HG03571 (cell line): ENCODE measurements around the gene TRMT10C.
A peak's percentile ranks its signal among the peaks of the same experiment; 100 is the strongest.
"Not testable (repeated sequence)": the region's sequence is repeated elsewhere in the genome, so short reads cannot be mapped to it uniquely, and the experiment has no call there.

Experiments
- ATAC-seq: cut with Tn5 transposase; IDR thresholded peaks from one replicate; pipeline ENCODE4 v1.9.1; 2021; ENCODE audit not compliant: unreplicated experiment

The TRMT10C gene

DNA sequence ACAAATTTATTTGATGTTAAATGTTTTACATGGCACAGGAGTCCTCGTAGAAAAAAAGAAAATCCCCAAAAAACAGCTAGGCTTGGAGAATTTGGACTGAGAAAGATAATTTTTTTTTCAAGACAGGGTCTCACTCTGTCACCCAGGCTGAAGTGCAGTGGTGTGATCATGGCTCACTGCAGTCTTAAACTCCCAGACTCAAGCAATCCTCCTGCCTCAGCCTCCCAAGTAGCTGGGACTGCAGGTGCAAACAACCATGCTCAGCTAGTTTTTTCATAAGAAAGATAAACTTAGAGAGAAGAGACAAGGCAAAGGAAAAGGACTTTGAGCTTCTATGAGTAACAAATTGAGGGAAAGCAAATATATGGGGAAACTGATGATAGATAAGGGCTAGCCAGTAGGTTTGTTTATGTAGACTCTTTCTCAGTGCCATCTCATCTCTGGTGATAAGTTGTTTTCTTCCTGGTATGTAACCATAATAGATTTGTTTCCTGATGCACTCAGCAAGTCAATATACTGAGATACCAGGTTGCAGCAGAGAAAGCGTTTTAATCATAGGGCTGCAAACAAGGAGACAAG, 13.1 kb upstream of the TRMT10C start:
- ATAC-seq = no peak

DNA sequence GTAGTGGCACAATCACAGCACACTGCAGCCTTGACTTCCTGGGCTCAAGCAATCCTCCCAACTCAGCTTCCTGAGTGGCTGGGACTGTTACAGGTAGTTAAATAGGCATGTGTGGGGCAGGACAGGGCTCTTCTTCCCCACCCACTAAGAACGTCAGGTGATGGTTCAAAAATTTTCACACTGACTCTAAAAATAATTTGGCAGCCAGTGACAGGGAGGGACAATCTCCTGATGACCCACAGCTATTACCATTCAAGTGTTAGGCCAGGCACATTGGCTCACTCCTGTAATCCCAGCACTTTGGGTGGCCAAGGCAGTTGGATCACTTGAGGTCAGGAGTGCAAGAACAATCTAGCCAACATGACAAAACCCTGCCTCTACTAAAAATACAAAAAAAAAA, 12.2 kb upstream of the TRMT10C start:
- no peak for ATAC-seq

DNA sequence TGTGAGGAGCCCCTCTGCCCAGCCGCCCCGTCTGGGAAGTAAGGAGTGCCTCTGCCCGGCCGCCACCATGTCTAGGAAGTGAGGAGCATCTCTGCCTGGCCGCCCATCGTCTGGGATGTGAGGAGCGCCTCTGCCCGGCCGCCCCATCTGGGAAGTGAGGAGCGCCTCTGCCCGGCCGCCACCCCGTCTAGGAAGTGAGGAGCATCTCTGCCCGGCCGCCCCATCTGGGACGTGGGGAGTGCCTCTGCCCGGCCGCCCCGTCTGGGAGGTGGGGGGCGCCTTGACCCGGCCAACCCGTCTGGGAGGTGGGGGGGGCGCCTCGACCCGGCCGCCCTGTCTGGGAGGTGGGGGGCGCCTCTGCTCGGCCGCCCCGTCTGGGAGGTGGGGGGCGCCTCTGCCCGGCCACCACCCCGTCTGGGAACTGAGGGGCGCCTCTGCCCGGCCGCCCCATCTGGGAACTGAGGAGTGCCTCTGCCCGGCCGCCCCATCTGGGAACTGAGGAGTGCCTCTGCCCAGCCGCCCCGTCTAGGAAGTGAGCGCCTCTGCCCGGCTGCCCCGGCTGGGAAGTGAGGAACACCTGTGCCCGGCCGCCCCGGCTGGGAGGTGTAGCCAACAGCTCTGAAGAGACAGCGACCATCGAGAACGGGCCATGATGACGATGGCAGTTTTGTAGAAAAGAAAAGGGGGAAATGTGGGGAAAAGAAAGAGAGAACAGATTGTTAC, 10.1 kb upstream of the TRMT10C start:
- ATAC-seq = not testable (repeated sequence)

- ATAC-seq = not testable (repeated sequence)
Observed at GRCh38 chr3:101553381-101553780, 8.3 kb upstream of the TRMT10C start.

DNA sequence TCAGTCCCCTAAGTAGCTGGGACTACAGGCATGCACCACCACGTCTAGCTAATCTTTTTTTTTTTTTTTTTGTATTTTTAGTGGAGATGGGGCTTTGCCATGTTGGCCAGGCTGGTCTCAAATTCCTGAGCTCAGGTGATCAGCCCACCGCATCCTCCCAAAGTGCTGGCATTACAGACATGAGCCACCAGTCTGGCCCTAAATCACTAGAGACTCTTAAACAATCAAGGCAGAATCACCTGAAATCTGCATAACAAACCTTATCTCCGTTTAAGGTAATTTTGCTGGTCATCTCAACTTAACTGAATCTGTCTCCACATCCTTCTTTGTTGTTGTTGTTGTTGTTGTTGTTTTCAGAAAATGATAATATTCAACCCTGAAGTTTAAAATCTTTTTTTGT, 5.6 kb upstream of the TRMT10C start:
- no peak for ATAC-seq

DNA sequence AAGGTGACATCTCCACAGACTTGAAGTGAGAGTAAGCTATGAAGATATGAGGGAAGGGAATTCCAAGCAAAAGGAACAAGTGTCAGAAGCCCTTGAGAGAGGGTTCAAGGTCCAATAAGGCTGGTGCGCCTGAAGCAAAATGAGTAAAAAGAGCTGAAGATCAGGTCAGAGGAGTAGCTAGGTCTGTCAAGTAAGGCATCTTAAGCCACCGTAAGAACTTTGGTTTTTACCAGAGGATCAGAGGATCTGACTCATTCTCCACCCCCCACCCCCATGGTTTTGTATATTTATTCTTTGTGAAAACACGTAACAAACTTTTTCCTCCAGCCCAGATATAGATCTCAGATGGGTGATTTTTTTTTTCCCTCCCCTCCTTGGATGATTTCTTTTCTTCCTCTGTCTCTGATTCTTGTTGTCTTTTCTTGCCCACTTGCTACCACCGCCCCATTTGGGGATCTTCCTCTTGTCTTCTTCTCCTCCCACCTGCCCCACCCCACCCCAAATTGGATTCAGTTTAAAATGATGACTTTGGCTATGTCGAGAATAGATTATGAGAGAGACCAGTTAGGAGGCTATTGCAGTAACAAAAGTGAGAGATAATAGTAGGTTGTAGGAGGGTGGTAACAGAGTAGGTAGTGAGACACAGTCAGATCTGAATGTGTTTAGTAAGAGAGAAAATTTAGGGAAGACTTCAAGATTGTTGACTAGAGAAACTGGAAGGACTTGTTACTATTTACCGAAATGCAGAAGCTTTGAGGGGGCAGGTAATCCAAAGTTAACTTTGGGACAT, 6.1 kb downstream of the TRMT10C start:
- ATAC-seq = no peak

DNA sequence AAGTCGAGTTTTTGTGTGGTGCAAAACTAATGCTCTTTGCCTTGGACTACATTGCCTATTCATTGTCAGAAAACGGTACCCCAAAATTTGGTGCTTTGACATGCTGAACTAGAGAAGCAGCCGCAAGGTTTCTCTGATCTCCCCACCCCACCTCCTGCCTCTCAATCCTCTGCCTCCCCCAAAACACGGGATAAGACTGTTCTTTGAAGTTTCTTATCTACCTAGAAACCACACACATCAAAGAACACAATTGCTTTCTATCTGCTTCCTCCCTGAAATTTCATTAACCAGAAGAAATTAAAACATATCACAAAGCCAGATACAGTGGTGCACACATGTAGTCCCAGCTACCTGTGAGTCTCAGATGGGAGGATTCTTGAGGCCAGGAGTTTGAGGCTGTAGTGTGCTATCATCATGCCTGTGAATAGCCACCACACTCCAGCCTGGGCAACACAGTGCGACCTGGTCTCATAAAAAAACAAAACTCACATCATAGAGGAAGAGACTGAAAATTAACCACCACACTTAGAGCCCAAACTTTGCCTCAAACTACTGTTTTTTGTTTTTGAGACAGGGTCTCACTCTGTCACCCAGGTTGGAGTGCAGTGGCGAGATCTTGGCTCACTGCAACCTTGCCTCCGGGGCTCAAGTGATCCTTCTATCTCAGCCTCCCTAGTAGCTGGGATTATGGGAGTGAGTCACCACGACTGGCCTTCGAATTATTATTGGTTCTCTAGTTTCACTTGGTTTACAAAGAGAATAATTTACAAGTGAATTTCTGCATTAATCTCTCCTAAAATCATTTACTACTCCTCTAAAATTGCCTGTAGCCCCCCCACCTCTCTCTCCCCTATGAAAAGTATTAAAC, 9.6 kb downstream of the TRMT10C start:
- no peak for ATAC-seq

- peak; percentile 87 for ATAC-seq
Observed at GRCh38 chr3:101573449-101574387, 12.1 kb downstream of the TRMT10C start, which contains the start of gene PCNP. TSS of gene PCNP (plus strand) at chr3:101574180. CDS start at chr3:101574216, 36 bp downstream.

DNA sequence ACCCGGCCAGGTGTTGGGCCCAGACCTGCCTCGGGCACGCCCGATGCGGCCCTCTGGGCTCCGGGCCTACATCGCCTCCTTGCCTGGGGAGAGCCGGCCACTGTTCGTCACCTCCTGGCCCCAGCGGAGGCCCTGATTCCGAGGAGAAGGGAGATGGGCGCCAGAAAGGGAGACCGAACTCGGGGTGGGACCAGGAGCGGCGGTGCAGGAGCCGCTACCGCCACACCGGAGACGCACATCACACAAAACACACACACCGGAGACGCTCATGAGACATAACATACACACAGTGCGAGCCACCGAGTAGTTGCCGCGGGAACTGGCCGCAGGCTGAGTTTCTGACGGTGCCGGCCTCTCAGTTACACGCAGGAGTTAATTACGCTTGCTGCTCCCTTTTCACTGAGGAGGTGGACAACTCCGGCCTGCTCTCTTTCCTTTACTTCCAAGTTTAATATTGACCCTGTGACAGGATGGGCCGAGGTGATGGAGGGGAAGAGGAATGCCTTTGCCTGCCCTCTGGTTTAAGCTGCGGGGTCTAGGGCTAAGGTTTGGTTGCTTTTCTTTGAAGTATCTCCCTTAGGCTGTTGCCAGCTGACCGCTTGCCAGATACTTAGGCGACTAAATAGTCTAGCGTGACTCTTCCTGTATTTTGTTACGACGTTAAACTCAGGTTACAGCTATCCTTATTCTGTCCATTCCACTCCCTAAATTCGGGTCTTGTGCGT, 12.9 kb downstream of the TRMT10C start:
- peak; percentile 35 for ATAC-seq

DNA sequence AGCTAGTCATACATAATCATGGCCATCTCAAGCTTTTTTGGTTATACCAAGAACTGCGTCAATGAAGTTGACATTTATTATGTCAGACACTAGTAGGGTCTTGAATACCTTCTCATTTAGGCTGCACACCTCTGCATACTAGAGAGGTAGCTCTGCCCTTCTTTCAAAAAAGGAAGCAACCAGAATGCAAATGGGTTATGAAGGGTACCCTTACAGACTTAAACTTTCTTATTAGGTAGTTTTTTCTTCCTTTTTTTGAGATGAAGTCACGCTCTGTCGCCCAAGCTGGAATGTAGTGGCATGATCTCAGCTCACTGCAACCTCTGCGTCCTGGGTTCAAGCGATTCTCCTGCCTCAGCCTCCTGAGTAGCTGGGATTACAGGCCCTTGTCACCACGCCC, 15.6 kb downstream of the TRMT10C start:
- no peak for ATAC-seq

- ATAC-seq = no peak
Observed at GRCh38 chr3:101588616-101589015, 26.9 kb downstream of the TRMT10C start.

- ATAC-seq = no peak
Observed at GRCh38 chr3:101591071-101591470, 29.4 kb downstream of the TRMT10C start.

DNA sequence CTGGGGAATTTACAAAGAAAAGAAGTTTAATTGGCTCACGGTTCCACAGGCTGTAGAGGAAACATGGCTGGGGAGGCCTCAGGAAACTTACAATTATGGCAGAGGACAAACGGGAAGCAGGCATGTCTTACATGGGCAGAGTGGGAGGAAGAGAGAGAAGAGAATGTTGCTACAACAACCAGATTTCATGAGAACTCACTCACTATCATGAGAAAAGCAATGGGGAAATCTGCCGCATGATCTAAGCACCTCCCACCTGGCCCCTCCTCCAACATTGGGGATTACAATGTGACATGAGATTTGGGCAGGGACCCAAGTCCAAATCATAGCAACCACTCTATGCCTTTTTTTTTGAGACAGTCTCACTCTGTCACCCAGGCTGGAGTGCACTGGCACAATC, 41.1 kb downstream of the TRMT10C start:
- no peak for ATAC-seq

DNA sequence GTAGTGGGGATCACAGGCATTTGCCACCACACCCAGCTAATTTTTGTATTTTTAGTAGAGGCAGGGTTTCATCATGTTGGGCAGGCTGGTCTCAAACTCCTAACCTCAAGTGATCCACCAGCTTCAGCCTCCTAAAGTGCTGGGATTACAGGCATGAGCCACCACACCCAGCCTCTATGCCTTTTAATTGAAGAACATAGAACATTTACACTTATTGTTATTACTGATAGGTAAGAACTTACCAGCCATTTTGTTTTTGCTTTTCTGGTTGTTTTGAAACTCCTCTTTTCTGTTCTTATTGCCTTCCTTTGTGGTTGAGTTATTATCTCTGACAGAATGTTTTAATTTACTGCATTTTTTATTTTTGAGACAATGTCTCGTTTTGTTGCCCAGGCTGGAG, 41.5 kb downstream of the TRMT10C start:
- ATAC-seq = no peak

GRCh38 chr3:101605398-101605797, 43.7 kb downstream of the TRMT10C start:
- not testable (repeated sequence) for ATAC-seq

GRCh38 chr3:101611023-101611422, 49.4 kb downstream of the TRMT10C start:
- ATAC-seq = no peak

DNA sequence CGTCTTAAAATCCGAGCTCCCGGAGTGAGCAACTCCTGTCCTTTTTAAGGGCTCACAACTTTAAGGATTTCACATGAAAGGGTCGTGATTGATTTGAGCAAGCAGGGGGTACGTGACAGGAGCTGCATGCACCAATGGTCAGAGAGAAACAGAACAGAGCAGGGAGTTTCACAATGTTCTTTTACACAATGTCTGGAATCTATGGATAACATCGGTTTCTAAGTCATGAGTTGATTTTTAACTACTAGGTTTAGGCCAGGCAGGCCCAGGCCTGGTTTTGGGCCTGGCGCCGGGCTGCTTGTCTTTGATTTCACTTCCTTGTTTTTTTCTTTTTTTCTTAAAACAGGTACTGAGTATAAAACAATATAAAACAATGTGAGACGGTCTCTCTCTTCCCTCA, 51.3 kb downstream of the TRMT10C start:
- not testable (repeated sequence) for ATAC-seq

DNA sequence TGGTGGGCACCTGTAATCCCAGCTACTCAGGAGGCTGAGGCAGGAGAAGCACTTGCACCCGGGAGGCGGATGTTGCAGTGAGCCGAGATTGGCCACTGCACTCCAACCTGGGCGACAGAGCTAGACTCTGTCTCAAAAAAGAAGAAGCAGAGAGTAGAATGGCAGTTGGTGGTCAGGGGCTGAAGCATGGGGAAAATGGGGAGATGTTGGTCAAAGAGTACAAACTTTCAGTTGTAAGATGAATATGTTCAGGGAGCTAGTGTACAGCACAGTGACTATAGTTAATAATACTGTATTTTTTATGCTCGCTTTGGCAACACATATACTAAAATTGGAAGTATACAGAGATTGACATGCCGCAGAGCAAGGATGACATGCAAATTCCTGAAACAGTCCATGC, 53.9 kb downstream of the TRMT10C start:
- ATAC-seq = no peak
